A549 (cell line): ENCODE measurements around the gene CHTF8.

Experiments used
- CBX2 ChIP-seq: fragments of 200-600 bp; sonication (generic); IDR thresholded peaks from 2 replicates; pipeline ENCODE4 v1.6.1; 2016; ENCODE audit warnings: low read depth, mild to moderate bottlenecking, borderline replicate concordance
- CEBPB ChIP-seq, 2 experiments: fragments of >200 bp in 1 of 2; sonication (Bioruptor Twin) in 1 of 2; formaldehyde crosslinking in 1 of 2; IDR thresholded peaks; 2 replicates each; pipeline ENCODE4 v1.6.1; 2012 to 2016
- EHMT2 ChIP-seq: fragments of 200-600 bp; sonication (generic); IDR thresholded peaks from 2 replicates; pipeline ENCODE4 v1.6.1; 2016; ENCODE audit warnings: antibody characterized with exemption, low read depth, mild to moderate bottlenecking, moderate library complexity
- EP300 ChIP-seq, 2 experiments: fragments of >200 bp; sonication (Bioruptor Twin); formaldehyde crosslinking; IDR thresholded peaks; 2 replicates in 1 of 2; 3 replicates in 1 of 2; pipeline ENCODE4 v1.6.1; 2016 to 2017
- ESRRA ChIP-seq: fragments of 150-350 bp; IDR thresholded peaks from 2 replicates; pipeline ENCODE4 v1.6.1; 2014; ENCODE audit warnings: mild to moderate bottlenecking, low read length, borderline replicate concordance
- JUNB ChIP-seq: fragments of >200 bp; sonication (Bioruptor Twin); formaldehyde crosslinking; IDR thresholded peaks from 2 replicates; pipeline ENCODE4 v1.6.1; 2016
- MAFK ChIP-seq: fragments of 450-650 bp; IDR thresholded peaks from 2 replicates; pipeline ENCODE4 v1.6.1; 2014; ENCODE audit not compliant: partially characterized antibody
- MAZ ChIP-seq: fragments of 150-350 bp; IDR thresholded peaks from 2 replicates; pipeline ENCODE4 v1.6.1; 2014; ENCODE audit warnings: antibody characterized with exemption, low read depth, low read length, borderline replicate concordance
- PHF8 ChIP-seq: fragments of 200-600 bp; sonication (generic); IDR thresholded peaks from 2 replicates; pipeline ENCODE4 v1.6.1; 2016; ENCODE audit warnings: low read depth, mild to moderate bottlenecking, antibody characterized with exemption, moderate library complexity, borderline replicate concordance
- POLR2A ChIP-seq: IDR thresholded peaks from 2 replicates; pipeline ENCODE4 v1.6.1; 2012; ENCODE audit warnings: mild to moderate bottlenecking, low read length
- SMC3 ChIP-seq: fragments of >200 bp; sonication (Bioruptor Twin); formaldehyde crosslinking; IDR thresholded peaks from 3 replicates; pipeline ENCODE4 v1.6.1; 2018; ENCODE audit warnings: inconsistent platforms
- TF ChIP-seq, protein P1 (sequence below): fragments of >200 bp; sonication (Bioruptor Twin); formaldehyde crosslinking; IDR thresholded peaks from 3 replicates; pipeline ENCODE4 v1.5.1; 2016
- TF ChIP-seq, protein P2 (sequence below): IDR thresholded peaks from 2 replicates; pipeline ENCODE4 v1.6.1; 2012

DNA sequence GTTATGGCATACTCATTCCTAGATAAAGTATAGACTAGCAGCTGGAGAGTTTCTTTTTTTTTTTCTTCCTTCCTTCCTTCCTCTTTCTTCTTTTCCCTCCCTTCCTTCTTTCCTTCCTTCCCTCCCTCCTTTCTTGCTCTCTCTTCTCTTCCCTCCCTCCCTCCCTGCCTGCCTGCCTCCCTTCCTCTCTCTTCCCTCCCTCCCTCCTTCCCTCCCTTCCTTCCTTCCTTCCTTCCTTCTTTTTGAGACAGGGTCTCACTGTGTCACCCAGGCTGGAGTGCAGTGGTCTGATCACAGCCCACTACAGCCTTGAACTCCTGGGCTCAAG lies 47.6 kb upstream of the CHTF8 start:
- TF ChIP-seq, protein P1, sequence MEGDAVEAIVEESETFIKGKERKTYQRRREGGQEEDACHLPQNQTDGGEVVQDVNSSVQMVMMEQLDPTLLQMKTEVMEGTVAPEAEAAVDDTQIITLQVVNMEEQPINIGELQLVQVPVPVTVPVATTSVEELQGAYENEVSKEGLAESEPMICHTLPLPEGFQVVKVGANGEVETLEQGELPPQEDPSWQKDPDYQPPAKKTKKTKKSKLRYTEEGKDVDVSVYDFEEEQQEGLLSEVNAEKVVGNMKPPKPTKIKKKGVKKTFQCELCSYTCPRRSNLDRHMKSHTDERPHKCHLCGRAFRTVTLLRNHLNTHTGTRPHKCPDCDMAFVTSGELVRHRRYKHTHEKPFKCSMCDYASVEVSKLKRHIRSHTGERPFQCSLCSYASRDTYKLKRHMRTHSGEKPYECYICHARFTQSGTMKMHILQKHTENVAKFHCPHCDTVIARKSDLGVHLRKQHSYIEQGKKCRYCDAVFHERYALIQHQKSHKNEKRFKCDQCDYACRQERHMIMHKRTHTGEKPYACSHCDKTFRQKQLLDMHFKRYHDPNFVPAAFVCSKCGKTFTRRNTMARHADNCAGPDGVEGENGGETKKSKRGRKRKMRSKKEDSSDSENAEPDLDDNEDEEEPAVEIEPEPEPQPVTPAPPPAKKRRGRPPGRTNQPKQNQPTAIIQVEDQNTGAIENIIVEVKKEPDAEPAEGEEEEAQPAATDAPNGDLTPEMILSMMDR, result no peak
- TF ChIP-seq ESRRA, result no peak
- no peak for TF ChIP-seq PHF8
- TF ChIP-seq CEBPB (IDR thresholded peaks at IDR 0.05), result no peak
- TF ChIP-seq MAFK, result no peak
- TF ChIP-seq CBX2, result no peak
- TF ChIP-seq MAZ, result no peak
- TF ChIP-seq POLR2A, result no peak
- TF ChIP-seq, protein P2, sequence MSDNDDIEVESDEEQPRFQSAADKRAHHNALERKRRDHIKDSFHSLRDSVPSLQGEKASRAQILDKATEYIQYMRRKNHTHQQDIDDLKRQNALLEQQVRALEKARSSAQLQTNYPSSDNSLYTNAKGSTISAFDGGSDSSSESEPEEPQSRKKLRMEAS, result no peak
- TF ChIP-seq SMC3, result no peak
- no peak for TF ChIP-seq EP300 (IDR thresholded peaks at IDR 0.05)
- no peak for TF ChIP-seq EHMT2
- TF ChIP-seq JUNB, result no peak
